Measurements from ENCODE around the gene WDR45B. TPM values are rescaled to one million over a fixed set of nuclear protein-coding genes. Genes with fewer than 3 reads are reported as not detected.

The WDR45B gene
- total RNA-seq (10 to 100 TPM; 33.9 to 48.2 (median 40.1) TPM), polyA plus RNA-seq (10 to 100 TPM; 23.5 to 60.7 TPM)
- long read RNA-seq, donor 1, transcript WDR45B-201 (10 exons, 2,587 nt), result major isoform, 31 of 54 reads
- long read RNA-seq, donor 1, partial matches to known transcripts, result 5 of 54 reads
- long read RNA-seq, donor 1, other reads (novel, unspliced or antisense), result 18 of 54 reads
- long read RNA-seq, donor 2, transcript WDR45B-205 (10 exons, 2,322 nt), result minor isoform, 7 of 118 reads
- long read RNA-seq, donor 2, transcript WDR45B-201 (10 exons, 2,587 nt), result major isoform, 86 of 118 reads
- long read RNA-seq, donor 2, partial matches to known transcripts, result 4 of 118 reads
- long read RNA-seq, donor 2, other reads (novel, unspliced or antisense), result 21 of 118 reads
- long read RNA-seq, donor 3, transcript WDR45B-201 (10 exons, 2,587 nt), result major isoform, 28 of 47 reads
- long read RNA-seq, donor 3, partial matches to known transcripts, result 5 of 47 reads
- long read RNA-seq, donor 3, other reads (novel, unspliced or antisense), result 11 of 47 reads

- H3K27ac ChIP-seq, result peak within 1 kb of the TSS; percentile 87 to 99 (median 96)
- TF ChIP-seq, protein P1, sequence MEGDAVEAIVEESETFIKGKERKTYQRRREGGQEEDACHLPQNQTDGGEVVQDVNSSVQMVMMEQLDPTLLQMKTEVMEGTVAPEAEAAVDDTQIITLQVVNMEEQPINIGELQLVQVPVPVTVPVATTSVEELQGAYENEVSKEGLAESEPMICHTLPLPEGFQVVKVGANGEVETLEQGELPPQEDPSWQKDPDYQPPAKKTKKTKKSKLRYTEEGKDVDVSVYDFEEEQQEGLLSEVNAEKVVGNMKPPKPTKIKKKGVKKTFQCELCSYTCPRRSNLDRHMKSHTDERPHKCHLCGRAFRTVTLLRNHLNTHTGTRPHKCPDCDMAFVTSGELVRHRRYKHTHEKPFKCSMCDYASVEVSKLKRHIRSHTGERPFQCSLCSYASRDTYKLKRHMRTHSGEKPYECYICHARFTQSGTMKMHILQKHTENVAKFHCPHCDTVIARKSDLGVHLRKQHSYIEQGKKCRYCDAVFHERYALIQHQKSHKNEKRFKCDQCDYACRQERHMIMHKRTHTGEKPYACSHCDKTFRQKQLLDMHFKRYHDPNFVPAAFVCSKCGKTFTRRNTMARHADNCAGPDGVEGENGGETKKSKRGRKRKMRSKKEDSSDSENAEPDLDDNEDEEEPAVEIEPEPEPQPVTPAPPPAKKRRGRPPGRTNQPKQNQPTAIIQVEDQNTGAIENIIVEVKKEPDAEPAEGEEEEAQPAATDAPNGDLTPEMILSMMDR (IDR thresholded peaks at IDR 0.05), result no peak
- peak; percentile 61 to 95 for TF ChIP-seq POLR2A (IDR thresholded peaks at IDR 0.05)
- intact Hi-C loops (cut with DNase I), result loop anchor here in 3 of 10 donors (1.0 to 5.0 kb wide), 5 partner anchors 50 to 104 kb away; partner anchors contain the start of genes FN3KRP (in 2 of the 3), RAB40B (in 2 of the 3) and TBCD (in 1 of the 3)
- ATAC-seq, result peak; percentile 95 to 98 (median 97)
- peaks cover 0 to 40% (median 20%) of the 10 kb centered on the region in 12 donors for H3K4me1 ChIP-seq
- 0 to 1% (median 0%) methylated on average over 5 to 67 of the region's 67 CpGs for WGBS, 4 donors
- peak within 1 kb of the TSS; percentile 76 to 100 (median 98) for H3K4me3 ChIP-seq
- DNase-seq, result peak; percentile 96 to 98 (median 97)
- no peaks in the 10 kb centered on the region for H3K9me3 ChIP-seq
- no peaks in the 10 kb centered on the region for H3K27me3 ChIP-seq
- H3K36me3 ChIP-seq, result peaks cover 0 to 18% (median 13%) of the 10 kb centered on the region in 9 donors
These were observed at the start of gene WDR45B for GRCh38 chr17:82648165-82648668. WDR45B (minus strand) TSS chr17:82648444; CDS start chr17:82648340, 104 bp downstream.

- peaks cover 0 to 16% (median 7%) of the 10 kb centered on the region in 12 donors for H3K9me3 ChIP-seq
- TF ChIP-seq POLR2A (IDR thresholded peaks at IDR 0.05), result no peak
- TF ChIP-seq, protein P1 (IDR thresholded peaks at IDR 0.05), result no peak
- peaks cover 0 to 22% (median 15%) of the 10 kb centered on the region in 12 donors for H3K4me1 ChIP-seq
- DNase-seq (no peak), ATAC-seq (no peak)
- intact Hi-C loops (cut with DNase I), result loop anchor here in 4 of 10 donors (1.0 to 5.0 kb wide), 5 partner anchors 19 to 49 kb away; partner anchors contain the start of genes FN3KRP (in 2 of the 4) and WDR45B (in 2 of the 4)
- H3K27ac ChIP-seq, result peak overlapping the region in 5 of 12 donors; percentile 65 to 85 (median 73)
- WGBS, 4 donors, result 0 to 2% (median 1%) methylated on average over 16 to 32 of the region's 32 CpGs
- peak overlapping the region; percentile 65 to 98 (median 79) for H3K4me3 ChIP-seq
- H3K27me3 ChIP-seq, result peaks cover 0 to 6% (median 0%) of the 10 kb centered on the region in 9 donors
- no peaks in the 10 kb centered on the region for H3K36me3 ChIP-seq
These were observed 49.5 kb upstream of the WDR45B start for GRCh38 chr17:82697808-82698064.

DNA sequence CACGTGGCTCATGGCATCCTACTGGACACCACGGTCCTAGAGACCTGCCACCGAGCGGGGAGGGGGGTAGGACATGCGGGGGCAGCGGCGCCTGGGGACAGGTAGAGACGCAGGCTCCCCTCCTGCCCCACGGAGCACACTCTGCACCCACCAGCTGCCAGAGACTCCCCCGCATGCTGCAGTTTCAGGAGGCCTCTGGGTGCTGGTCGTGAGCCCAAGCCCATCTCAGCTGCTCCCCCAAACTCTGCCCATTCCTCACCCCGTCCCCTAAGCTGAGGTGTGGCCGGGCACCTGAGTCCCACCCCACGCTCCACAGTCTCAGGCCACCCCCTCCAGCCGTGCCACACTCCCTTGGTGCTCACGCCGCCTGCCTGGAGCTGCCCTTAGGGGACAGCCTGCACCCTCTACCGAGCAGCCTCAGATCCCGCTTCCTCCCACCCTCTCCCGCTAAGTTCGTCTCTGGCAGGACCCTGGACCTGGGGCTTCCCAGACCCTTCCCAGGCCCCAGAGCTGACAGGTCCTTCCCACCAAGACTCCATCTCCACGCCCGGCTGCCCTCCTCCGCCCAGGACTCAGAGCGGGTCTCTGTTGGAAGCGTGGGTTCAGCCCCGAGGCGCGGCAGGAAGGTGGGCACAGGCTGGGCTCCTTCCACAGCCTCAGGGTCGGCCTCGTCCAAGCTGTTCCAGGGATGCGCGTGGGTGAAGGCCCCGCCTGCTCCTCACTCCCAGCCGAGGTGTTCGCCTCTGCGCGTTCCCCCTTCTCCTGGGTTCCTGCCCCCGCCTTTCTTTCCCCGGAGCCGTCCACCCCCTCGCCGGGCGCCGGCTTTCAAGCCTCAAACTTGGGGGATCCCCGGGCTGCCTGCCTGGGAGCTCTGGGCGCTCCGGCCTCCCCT, 48.9 kb upstream of the WDR45B start:
- H3K36me3 ChIP-seq, result no peaks in the 10 kb centered on the region
- peak in 2 of 5 donors; percentile 37 to 64 for DNase-seq
- peak overlapping the region; percentile 65 to 98 (median 79) for H3K4me3 ChIP-seq
- intact Hi-C loops (cut with DNase I), result loop anchor here in 1 of 10 donors (5.0 kb wide), 1 partner anchor 45 kb away; no protein-coding TSS in a partner anchor
- H3K27ac ChIP-seq, result peak overlapping the region in 2 of 12 donors; percentile 78 to 85
- 36 to 41% (median 37%) methylated on average over 32 to 48 of the region's 48 CpGs for WGBS, 4 donors
- no peak for TF ChIP-seq POLR2A (IDR thresholded peaks at IDR 0.05)
- TF ChIP-seq, protein P1 (IDR thresholded peaks at IDR 0.05), result no peak
- peaks cover 0 to 16% (median 7%) of the 10 kb centered on the region in 12 donors for H3K9me3 ChIP-seq
- no peak for ATAC-seq
- peaks cover 0 to 22% (median 15%) of the 10 kb centered on the region in 12 donors for H3K4me1 ChIP-seq
- H3K27me3 ChIP-seq, result peaks cover 0 to 6% (median 0%) of the 10 kb centered on the region in 9 donors
